ENCODE data around the gene FAM50A.

- no peak for TF ChIP-seq CTCF (IDR thresholded peaks at IDR 0.05)
- TF ChIP-seq POLR2A (IDR thresholded peaks at IDR 0.05), result no peak
Measured at GRCh38 chrX:154467556-154467955, 23.6 kb downstream of the FAM50A start.
